PFSK-1 (cell line): ENCODE results near the gene CTIF.

Source experiments
- FOXP2 ChIP-seq: optimal IDR thresholded peaks from 2 replicates; pipeline ENCODE3; 2011; ENCODE audit warnings: borderline replicate concordance, control low read depth, inconsistent platforms; ENCODE audit not compliant: insufficient read depth; ENCODE audit errors: extremely low read length, extremely low read depth
- POLR2AphosphoS5 ChIP-seq: IDR thresholded peaks from 2 replicates; pipeline ENCODE4 v1.6.1; 2012; ENCODE audit warnings: low read depth, mild to moderate bottlenecking, control low read depth, low read length, moderate library complexity
- REST ChIP-seq, 2 experiments: IDR thresholded peaks; 2 replicates each; pipeline versions ENCODE4 v1.6.1 to v1.8.0; 2011 to 2012; ENCODE audit warnings: low read depth in 2 of 2, low read length in 2 of 2, control low read depth in 1 of 2, inconsistent platforms in 1 of 2, mild to moderate bottlenecking in 1 of 2, moderate library complexity in 1 of 2; ENCODE audit not compliant: insufficient read depth in 1 of 2
- SIN3A ChIP-seq: IDR thresholded peaks from 2 replicates; pipeline ENCODE4 v1.6.1; 2012; ENCODE audit warnings: mild to moderate bottlenecking, low read length, moderate library complexity, borderline replicate concordance; ENCODE audit not compliant: insufficient read depth
- TAF1 ChIP-seq: IDR thresholded peaks from 2 replicates; pipeline ENCODE4 v1.6.1; 2012; ENCODE audit warnings: low read length, control low read depth, borderline replicate concordance; ENCODE audit not compliant: insufficient read depth

Gene CTIF

GRCh38 chr18:48803951-48804855 is 265.4 kb downstream of the CTIF start:
- no peak for TF ChIP-seq FOXP2
- TF ChIP-seq TAF1 = no peak
- no peak for TF ChIP-seq POLR2AphosphoS5
- no peak for TF ChIP-seq SIN3A
- no peak for TF ChIP-seq REST (IDR thresholded peaks at IDR 0.05; ENCODE audit: insufficient read depth in 1 of 2, low read depth in 2 of 2, low read length in 2 of 2)

DNA sequence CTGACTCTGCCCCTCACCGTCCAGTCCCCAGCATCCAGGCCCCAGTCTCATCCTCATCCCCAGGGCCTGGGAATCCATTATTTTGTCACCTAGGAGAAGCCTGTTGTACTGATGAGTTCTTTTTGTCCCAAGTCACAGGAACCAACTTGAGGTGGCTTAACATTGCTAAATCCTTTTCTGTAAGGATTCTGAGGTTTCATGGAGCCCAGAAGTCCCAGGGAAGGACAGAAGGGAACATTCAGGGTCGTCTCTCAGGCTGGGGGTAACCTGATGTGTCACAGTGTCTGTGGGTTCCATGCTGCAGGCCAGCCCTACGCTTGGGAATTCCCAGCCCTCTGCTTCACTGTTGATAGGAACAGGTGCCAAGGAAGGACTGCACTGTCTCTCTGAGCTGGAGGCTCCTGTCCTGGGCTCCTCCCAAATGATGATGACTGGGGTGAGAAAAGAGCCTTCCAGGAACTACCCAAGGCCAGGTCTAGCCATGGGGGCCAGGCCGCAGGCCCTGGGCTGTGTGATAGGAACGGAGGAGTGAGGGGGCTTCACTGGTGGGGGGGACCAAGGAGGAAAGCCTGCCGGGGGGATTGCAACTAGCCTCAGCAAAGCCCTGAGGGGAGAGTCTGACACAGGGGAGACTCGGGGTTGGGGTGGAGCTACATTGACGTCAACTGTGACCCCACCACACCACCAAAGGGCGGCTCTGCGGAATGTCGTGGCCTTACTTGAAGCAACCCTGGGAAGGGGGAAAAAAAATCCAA is 266.2 kb downstream of the CTIF start:
- TF ChIP-seq TAF1 (no peak), SIN3A (no peak), FOXP2 (no peak), POLR2AphosphoS5 (no peak), REST (IDR thresholded peaks at IDR 0.05; ENCODE audit: insufficient read depth in 1 of 2, low read depth in 2 of 2, low read length in 2 of 2) (no peak)

DNA sequence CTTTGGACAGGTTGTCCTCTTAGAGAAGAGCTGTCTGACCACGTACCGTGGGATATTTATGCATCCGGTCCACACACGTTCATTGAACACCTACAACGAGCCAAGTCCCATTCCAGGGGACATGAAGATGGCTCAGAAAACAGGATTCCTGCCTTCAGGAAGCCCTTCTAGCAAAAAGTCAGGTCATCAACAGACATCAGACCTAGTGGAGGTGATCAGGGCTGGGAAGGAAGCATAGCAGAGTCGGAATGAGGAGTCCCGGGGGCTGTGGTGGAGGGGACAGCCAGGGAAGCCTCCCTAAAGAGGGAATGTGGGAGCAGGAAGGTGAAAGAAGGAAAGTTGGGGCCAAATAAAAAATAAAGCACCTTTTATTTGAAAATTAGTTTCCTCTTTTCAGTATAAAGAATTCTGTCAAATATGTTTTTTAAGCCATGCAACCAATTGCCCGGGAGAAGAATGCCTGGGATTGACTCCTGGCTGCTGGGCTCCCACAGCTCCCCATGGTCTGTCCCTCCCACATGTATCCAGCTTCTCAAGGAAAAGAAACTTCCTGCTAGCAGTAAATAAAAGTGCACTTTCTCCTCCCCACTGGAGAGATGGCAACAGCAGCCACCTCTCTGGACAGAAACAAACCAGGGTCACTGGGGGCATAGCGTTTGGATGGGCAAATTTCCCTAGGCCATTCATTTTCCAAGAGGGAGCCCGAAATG is 267.1 kb downstream of the CTIF start:
- TF ChIP-seq TAF1 (no peak), REST (IDR thresholded peaks at IDR 0.05; ENCODE audit: insufficient read depth in 1 of 2, low read depth in 2 of 2, low read length in 2 of 2) (no peak), SIN3A (no peak), POLR2AphosphoS5 (no peak), FOXP2 (no peak)

DNA sequence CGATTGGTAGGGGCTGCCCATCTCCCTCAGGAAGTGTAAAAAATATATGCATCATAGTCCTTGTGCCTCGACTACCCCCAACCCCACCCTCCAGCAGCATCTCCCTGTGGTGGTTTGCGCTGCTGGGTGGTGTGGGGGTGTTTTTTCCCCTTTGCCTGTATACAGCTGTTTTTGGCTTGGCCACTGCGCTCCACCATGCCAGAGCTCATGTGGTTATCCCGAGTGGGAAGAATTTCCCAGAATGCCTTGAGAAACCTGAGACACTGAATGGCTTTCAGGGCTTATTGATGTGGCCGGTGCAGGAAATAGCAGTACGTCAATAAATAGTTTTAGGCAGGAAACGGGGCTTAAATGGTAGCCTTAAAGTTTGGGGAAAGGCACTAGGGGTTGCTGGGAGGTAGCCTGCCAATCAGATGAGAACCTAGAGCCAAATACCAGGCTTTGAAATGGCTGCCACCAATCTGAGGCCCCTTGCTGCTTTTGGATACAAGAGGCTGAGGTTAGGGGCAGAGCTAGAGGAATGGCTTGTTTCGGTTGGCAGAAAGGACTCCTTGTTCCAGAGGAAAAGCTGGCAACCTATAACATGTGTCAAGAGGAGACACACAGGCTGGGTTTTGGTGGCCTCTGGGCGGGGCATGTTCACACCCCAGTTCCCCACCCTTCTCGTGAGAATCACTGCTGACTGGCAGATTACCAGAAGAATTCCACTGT is 267.9 kb downstream of the CTIF start:
- TF ChIP-seq FOXP2 = no peak
- TF ChIP-seq SIN3A = no peak
- no peak for TF ChIP-seq TAF1

DNA sequence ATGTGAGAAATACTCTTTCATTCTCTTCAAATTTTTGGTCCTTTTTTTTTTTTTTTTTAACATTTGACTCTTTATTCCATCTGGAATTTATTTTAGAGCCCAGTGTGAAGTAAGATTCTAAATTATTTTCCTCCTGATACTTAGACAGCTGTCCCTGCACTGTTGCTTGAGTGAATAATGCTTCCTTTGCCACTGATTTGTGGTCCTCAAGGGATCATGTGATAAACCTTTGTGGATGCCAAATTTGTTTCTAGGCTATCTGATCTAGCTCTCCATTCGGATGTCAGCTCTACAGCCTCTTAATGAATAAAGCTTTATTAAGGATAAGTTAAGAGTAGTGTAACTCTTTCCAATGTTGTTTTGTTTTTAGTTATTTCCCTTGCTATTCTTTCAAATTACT is 269.6 kb downstream of the CTIF start:
- TF ChIP-seq FOXP2 (no peak), POLR2AphosphoS5 (no peak), SIN3A (no peak), REST (IDR thresholded peaks at IDR 0.05; ENCODE audit: insufficient read depth in 1 of 2, low read depth in 2 of 2, low read length in 2 of 2) (no peak), TAF1 (no peak)
